ENCODE data around the gene GRIN2A.

Gene GRIN2A

DNA sequence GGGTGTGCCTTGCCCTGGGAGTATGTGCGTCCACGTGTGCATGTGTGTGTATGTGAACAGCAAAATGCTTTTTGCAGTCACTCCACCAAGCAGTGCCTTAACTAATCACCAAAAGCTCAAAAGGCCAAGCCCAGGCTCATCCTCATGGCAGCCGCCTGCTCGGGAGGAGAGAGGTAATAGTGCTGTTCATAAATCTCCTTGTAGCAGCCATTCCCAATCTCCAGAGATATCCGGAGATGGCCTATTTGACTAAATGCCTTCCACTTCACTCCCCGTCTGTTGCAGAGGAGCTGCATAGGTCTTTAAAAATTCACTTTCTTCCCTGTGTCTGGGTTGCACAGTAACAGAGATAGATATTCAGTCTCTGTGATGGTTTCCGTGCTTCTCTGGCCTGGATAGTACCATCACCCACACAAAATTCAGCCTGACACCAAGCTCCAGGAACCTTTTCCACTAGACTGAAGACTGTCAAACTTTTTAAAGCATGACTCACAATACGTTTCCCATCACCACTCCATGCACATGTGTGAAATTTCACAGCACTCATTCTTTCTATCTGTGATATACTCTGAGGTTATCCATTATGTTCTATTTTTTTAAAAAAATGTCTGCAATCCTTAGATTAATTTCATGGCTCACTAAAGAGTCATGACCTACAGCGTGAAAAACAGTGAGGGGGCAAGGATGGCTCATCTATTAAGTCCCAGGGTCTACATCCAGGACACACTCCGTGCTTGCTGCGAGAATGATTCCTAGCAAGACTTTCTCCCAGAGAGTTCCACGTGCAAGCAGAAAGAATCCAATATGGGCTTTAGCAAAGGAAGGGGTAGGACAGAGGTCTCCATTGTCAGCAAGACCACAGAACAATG lies 357.8 kb downstream of the GRIN2A start:
- no peak overlapping the region for H2AFZ ChIP-seq (ENCODE audit: low read depth)
- H3K36me3 ChIP-seq (ENCODE audit: insufficient read depth): no peaks in the 10 kb centered on the region
- no peak overlapping the region for H3K4me3 ChIP-seq (IDR thresholded peaks at IDR 0.05; ENCODE audit: insufficient read depth, low read depth, low read length)
- TF ChIP-seq, protein P1, sequence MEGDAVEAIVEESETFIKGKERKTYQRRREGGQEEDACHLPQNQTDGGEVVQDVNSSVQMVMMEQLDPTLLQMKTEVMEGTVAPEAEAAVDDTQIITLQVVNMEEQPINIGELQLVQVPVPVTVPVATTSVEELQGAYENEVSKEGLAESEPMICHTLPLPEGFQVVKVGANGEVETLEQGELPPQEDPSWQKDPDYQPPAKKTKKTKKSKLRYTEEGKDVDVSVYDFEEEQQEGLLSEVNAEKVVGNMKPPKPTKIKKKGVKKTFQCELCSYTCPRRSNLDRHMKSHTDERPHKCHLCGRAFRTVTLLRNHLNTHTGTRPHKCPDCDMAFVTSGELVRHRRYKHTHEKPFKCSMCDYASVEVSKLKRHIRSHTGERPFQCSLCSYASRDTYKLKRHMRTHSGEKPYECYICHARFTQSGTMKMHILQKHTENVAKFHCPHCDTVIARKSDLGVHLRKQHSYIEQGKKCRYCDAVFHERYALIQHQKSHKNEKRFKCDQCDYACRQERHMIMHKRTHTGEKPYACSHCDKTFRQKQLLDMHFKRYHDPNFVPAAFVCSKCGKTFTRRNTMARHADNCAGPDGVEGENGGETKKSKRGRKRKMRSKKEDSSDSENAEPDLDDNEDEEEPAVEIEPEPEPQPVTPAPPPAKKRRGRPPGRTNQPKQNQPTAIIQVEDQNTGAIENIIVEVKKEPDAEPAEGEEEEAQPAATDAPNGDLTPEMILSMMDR (conservative IDR thresholded peaks at IDR 0.05; ENCODE audit: low read depth, low read length): no peak
- H3K9ac ChIP-seq: no peak overlapping the region
- no peaks in the 10 kb centered on the region for H4K20me1 ChIP-seq (ENCODE audit: insufficient read depth)
- no peak overlapping the region for H3K4me2 ChIP-seq
- no peaks in the 10 kb centered on the region for H3K79me2 ChIP-seq (ENCODE audit: insufficient read depth, low read depth)
- no peaks in the 10 kb centered on the region for H3K4me1 ChIP-seq (ENCODE audit: low read depth, poor library complexity, severe bottlenecking)
- H3K27ac ChIP-seq: no peak overlapping the region
- H3K27me3 ChIP-seq (ENCODE audit: insufficient read depth, low read depth): no peaks in the 10 kb centered on the region

DNA sequence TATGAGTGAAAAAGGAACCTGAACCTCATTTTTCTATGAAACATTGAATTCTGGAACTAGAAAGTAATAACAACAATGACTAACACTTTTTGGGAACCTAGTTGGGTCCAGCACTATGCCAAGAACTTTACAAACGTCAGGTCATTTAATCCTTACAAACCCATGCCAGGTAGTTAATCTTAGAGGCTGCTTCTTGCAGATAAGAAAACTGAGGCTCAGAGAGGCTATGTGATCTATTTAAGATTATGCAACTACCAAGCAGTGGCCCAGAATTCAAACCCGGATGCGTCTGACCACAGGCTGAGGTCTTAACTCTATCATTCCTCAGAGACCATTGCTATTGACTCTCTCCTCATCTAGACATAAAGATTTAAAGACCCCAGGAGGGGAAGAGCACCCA lies 358.7 kb downstream of the GRIN2A start:
- TF ChIP-seq, protein P1 (conservative IDR thresholded peaks at IDR 0.05; ENCODE audit: low read depth, low read length): no peak
- Histone ChIP-seq H4K20me1 (ENCODE audit: insufficient read depth) (no peaks in the 10 kb centered on the region), H3K4me3 (IDR thresholded peaks at IDR 0.05; ENCODE audit: insufficient read depth, low read depth, low read length) (no peak overlapping the region), H3K36me3 (ENCODE audit: insufficient read depth) (no peaks in the 10 kb centered on the region), H3K4me2 (no peak overlapping the region), H3K27ac (no peak overlapping the region), H3K27me3 (ENCODE audit: insufficient read depth, low read depth) (no peaks in the 10 kb centered on the region), H3K9ac (no peak overlapping the region), H2AFZ (ENCODE audit: low read depth) (no peak overlapping the region), H3K4me1 (ENCODE audit: low read depth, poor library complexity, severe bottlenecking) (no peaks in the 10 kb centered on the region), H3K79me2 (ENCODE audit: insufficient read depth, low read depth) (no peaks in the 10 kb centered on the region)

DNA sequence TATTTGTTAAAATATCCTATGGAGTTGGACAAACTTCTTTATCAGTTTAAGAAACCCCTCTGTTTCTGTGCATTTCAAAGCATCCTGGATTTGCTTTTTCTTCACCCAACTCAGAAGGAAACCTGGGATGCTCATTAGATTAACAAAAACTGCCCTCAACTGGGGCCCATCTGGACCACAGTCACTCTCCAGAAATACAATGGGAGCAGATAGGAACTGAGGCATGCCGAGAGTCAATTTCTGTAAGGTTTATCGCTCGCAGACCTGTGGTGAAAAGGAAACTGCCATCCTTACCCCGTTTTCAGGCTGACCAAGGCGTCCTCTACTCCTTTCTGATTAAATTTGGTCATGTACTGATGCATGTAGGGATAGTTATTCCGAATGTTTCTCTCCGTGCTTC lies 360.3 kb downstream of the GRIN2A start:
- Histone ChIP-seq H2AFZ (ENCODE audit: low read depth) (no peak overlapping the region), H3K4me2 (no peak overlapping the region), H3K4me1 (ENCODE audit: low read depth, poor library complexity, severe bottlenecking) (no peaks in the 10 kb centered on the region), H3K79me2 (ENCODE audit: insufficient read depth, low read depth) (no peaks in the 10 kb centered on the region), H3K27ac (no peak overlapping the region), H3K9ac (no peak overlapping the region), H4K20me1 (ENCODE audit: insufficient read depth) (no peaks in the 10 kb centered on the region), H3K27me3 (ENCODE audit: insufficient read depth, low read depth) (no peaks in the 10 kb centered on the region), H3K36me3 (ENCODE audit: insufficient read depth) (no peaks in the 10 kb centered on the region), H3K4me3 (IDR thresholded peaks at IDR 0.05; ENCODE audit: insufficient read depth, low read depth, low read length) (no peak overlapping the region)
- TF ChIP-seq, protein P1 (conservative IDR thresholded peaks at IDR 0.05; ENCODE audit: low read depth, low read length): no peak

- no peaks in the 10 kb centered on the region for H3K4me1 ChIP-seq (ENCODE audit: low read depth, poor library complexity, severe bottlenecking)
- no peaks in the 10 kb centered on the region for H3K79me2 ChIP-seq (ENCODE audit: insufficient read depth, low read depth)
- no peak overlapping the region for H3K27ac ChIP-seq
- H3K27me3 ChIP-seq (ENCODE audit: insufficient read depth, low read depth): no peaks in the 10 kb centered on the region
- no peaks in the 10 kb centered on the region for H3K36me3 ChIP-seq (ENCODE audit: insufficient read depth)
- H3K9ac ChIP-seq: no peak overlapping the region
- no peak overlapping the region for H2AFZ ChIP-seq (ENCODE audit: low read depth)
- no peak overlapping the region for H3K4me3 ChIP-seq (IDR thresholded peaks at IDR 0.05; ENCODE audit: insufficient read depth, low read depth, low read length)
- TF ChIP-seq, protein P1 (conservative IDR thresholded peaks at IDR 0.05; ENCODE audit: low read depth, low read length): no peak
- H4K20me1 ChIP-seq (ENCODE audit: insufficient read depth): no peaks in the 10 kb centered on the region
- H3K4me2 ChIP-seq: no peak overlapping the region
Observed at GRCh38 chr16:9821331-9821730, 360.9 kb downstream of the GRIN2A start.

Data from KMS-11 (cell line).